C4-2B (cell line): ENCODE data around the gene ZNF408.

Experiments used
- H3K27ac ChIP-seq: fragments of 450-650 bp; 2 replicates; pipeline ENCODE4 v1.5.1; 2017
- CTCF ChIP-seq: fragments of 450-650 bp; conservative IDR thresholded peaks from 2 replicates; pipeline ENCODE4 v1.5.1; 2017; ENCODE audit warnings: mild to moderate bottlenecking
- ZFX ChIP-seq: fragments of 450-650 bp; IDR thresholded peaks from 2 replicates; pipeline ENCODE4 v1.6.1; 2017

ZNF408 gene

GRCh38 chr11:46671958-46672315, 28.9 kb upstream of the ZNF408 start:
- H3K27ac ChIP-seq: no peak overlapping the region

GRCh38 chr11:46672381-46672839, 28.4 kb upstream of the ZNF408 start:
- no peak overlapping the region for H3K27ac ChIP-seq
- no peak for TF ChIP-seq CTCF

More at GRCh38 chr11:46671958-46672315, 28.9 kb upstream of the ZNF408 start:
- TF ChIP-seq ZFX (no peak), CTCF (no peak)

- no peak overlapping the region for H3K27ac ChIP-seq
Measured at GRCh38 chr11:46673713-46674462, 26.9 kb upstream of the ZNF408 start.

GRCh38 chr11:46674463-46675287, 26.2 kb upstream of the ZNF408 start:
- no peak overlapping the region for H3K27ac ChIP-seq
- TF ChIP-seq CTCF: no peak
- TF ChIP-seq ZFX: no peak

More at GRCh38 chr11:46673713-46674462, 26.9 kb upstream of the ZNF408 start:
- TF ChIP-seq CTCF (no peak), ZFX (no peak)

- no peak overlapping the region for H3K27ac ChIP-seq
- TF ChIP-seq CTCF: no peak
- TF ChIP-seq ZFX: no peak
Measured at GRCh38 chr11:46675288-46675851, 25.5 kb upstream of the ZNF408 start.

GRCh38 chr11:46675949-46676348, 24.9 kb upstream of the ZNF408 start:
- TF ChIP-seq ZFX: no peak
- TF ChIP-seq CTCF: no peak
- H3K27ac ChIP-seq: no peak overlapping the region
